Cardiac septum (tissue), 1 donor: ENCODE measurements around the gene SFT2D1. TPM values are rescaled to one million over a fixed set of nuclear protein-coding genes. Genes with fewer than 3 reads are reported as not detected.
"Not testable (repeated sequence)": the region's sequence is repeated elsewhere in the genome, so short reads cannot be mapped to it uniquely, and the experiment has no call there.

Source experiments
- DNase-seq: peaks from one replicate; pipeline ENCODE4 v3.0.0-alpha.2; 2020; ENCODE audit warnings: low spot score
- intact Hi-C: fragments of 100-400 bp; cut with DNase I; formaldehyde crosslinking; loops from one replicate; pipeline ENCODE4 v1.14.0; 2022
- total RNA-seq: library from RNA; stranded (reverse); fragmentation: NEBNext Ultra II Directional; extraction: Animal tissue kit (Norgen Biotek cat#: 25700); gene quantifications from one replicate; pipeline ENCODE4 v1.2.1, GENCODE V29; 2021
- donor health status: DM: no; HTN: no; CAD: no.

SFT2D1 gene
- total RNA-seq, 1 donor from 2014 or later, result 25.1 TPM

GRCh38 chr6:166366921-166367320 lies 24.6 kb upstream of the SFT2D1 start:
- DNase-seq, result no peak
- intact Hi-C loops, result no loop called here

GRCh38 chr6:166365806-166366205 lies 23.5 kb upstream of the SFT2D1 start:
- intact Hi-C loops, result loop anchor here (2.0 kb wide), 1 partner anchor 17 kb away; the partner anchor contains the start of gene MPC1
- DNase-seq, result no peak

GRCh38 chr6:166365221-166365620 lies 22.9 kb upstream of the SFT2D1 start:
- intact Hi-C loops, result loop anchor here (2.0 kb wide), 1 partner anchor 18 kb away; the partner anchor contains the start of gene MPC1
- no peak for DNase-seq

- peak; percentile 76 for DNase-seq
- intact Hi-C loops, result loop anchor here (2.0 kb wide), 1 partner anchor 18 kb away; the partner anchor contains the start of gene MPC1
These were observed 22.1 kb upstream of the SFT2D1 start for GRCh38 chr6:166364456-166364855.

GRCh38 chr6:166362427-166362826 lies 20.1 kb upstream of the SFT2D1 start:
- intact Hi-C loops, DNase-seq: not testable (repeated sequence)

GRCh38 chr6:166361077-166361429 lies 18.7 kb upstream of the SFT2D1 start:
- DNase-seq, result no peak
- intact Hi-C loops, result no loop called here

GRCh38 chr6:166360243-166361076 lies 18.1 kb upstream of the SFT2D1 start:
- intact Hi-C loops, result no loop called here
- no peak for DNase-seq

- intact Hi-C loops, result no loop called here
- DNase-seq, result no peak
These were observed 13.2 kb upstream of the SFT2D1 start for GRCh38 chr6:166355552-166355951.

GRCh38 chr6:166354965-166355364 lies 12.6 kb upstream of the SFT2D1 start:
- intact Hi-C loops, result no loop called here
- DNase-seq, result no peak

- no peak for DNase-seq
- intact Hi-C loops, result no loop called here
These were observed 11.8 kb upstream of the SFT2D1 start for GRCh38 chr6:166354143-166354542.

GRCh38 chr6:166353507-166353906 lies 11.2 kb upstream of the SFT2D1 start:
- DNase-seq, result no peak
- intact Hi-C loops, result no loop called here

GRCh38 chr6:166352923-166353322 lies 10.6 kb upstream of the SFT2D1 start:
- DNase-seq, result no peak
- intact Hi-C loops, result no loop called here

GRCh38 chr6:166351715-166352285 lies 9.5 kb upstream of the SFT2D1 start:
- no peak for DNase-seq
- intact Hi-C loops, result no loop called here

- intact Hi-C loops, result no loop called here
These were observed 6.1 kb upstream of the SFT2D1 start for GRCh38 chr6:166348305-166348949.

GRCh38 chr6:166346965-166347364 lies 4.6 kb upstream of the SFT2D1 start:
- intact Hi-C loops, result no loop called here
- no peak for DNase-seq

More at GRCh38 chr6:166348305-166348949, 6.1 kb upstream of the SFT2D1 start:
- DNase-seq, result no peak

- intact Hi-C loops, result no loop called here
- no peak for DNase-seq
These were observed 4.1 kb upstream of the SFT2D1 start for GRCh38 chr6:166346449-166346848.

- DNase-seq, intact Hi-C loops: not testable (repeated sequence)
These were observed 3.3 kb upstream of the SFT2D1 start for GRCh38 chr6:166345672-166346071.

GRCh38 chr6:166344921-166345320 lies 2.6 kb upstream of the SFT2D1 start:
- intact Hi-C loops, DNase-seq: not testable (repeated sequence)

- intact Hi-C loops, result no loop called here
- DNase-seq, result no peak
These were observed 1.9 kb upstream of the SFT2D1 start for GRCh38 chr6:166344240-166344639.

GRCh38 chr6:166343150-166343487 lies 774 bp upstream of the SFT2D1 start:
- intact Hi-C loops, result loop anchor here (2.0 kb wide), 1 partner anchor 40 kb away; the partner anchor contains the start of gene MPC1
- DNase-seq, result no peak

- intact Hi-C loops, result loop anchor here (2.0 kb wide), 1 partner anchor 41 kb away; the partner anchor contains the start of gene MPC1
- DNase-seq, result no peak
These were observed 382 bp downstream of the SFT2D1 start for GRCh38 chr6:166341977-166342348.
